HEK293T (cell line): ENCODE measurements around the gene CCR5AS.

ENCODE experiments used
- CTCF ChIA-PET: fragments of 350-600 bp; formaldehyde crosslinking; extraction: SDS; loops from one replicate; lab custom pipeline; 2021; ENCODE audit warnings: antibody characterized with exemption, inconsistent platforms; lab: Yijun Ruan, JAX
- POLR2A ChIA-PET: fragments of 350-600 bp; formaldehyde crosslinking; extraction: SDS; loops from one replicate; lab custom pipeline; 2020; ENCODE audit warnings: antibody characterized with exemption, inconsistent platforms; lab: Yijun Ruan, JAX
- DNase-seq: peaks from one replicate; pipeline ENCODE4 v3.0.0; 2012; ENCODE audit warnings: mixed read lengths; ENCODE audit errors: extremely low spot score
- ARNT ChIP-seq: fragments of 450-650 bp; IDR thresholded peaks from 2 replicates; pipeline ENCODE4 v1.6.1; 2017; ENCODE audit warnings: mild to moderate bottlenecking
- BHLHE40 ChIP-seq: fragments of 450-650 bp; IDR thresholded peaks from 2 replicates; pipeline ENCODE4 v1.6.1; 2016; ENCODE audit warnings: mild to moderate bottlenecking, moderate library complexity, borderline replicate concordance
- CTBP1 ChIP-seq: fragments of 450-650 bp; IDR thresholded peaks from 2 replicates; pipeline ENCODE4 v1.6.1; 2016; ENCODE audit warnings: borderline replicate concordance
- ELF4 ChIP-seq: fragments of 450-650 bp; IDR thresholded peaks from 2 replicates; pipeline ENCODE4 v1.6.1; 2017; ENCODE audit warnings: antibody characterized with exemption
- FOXA1 ChIP-seq: fragments of 450-650 bp; IDR thresholded peaks from 2 replicates; pipeline ENCODE4 v1.6.1; 2016; ENCODE audit warnings: mild to moderate bottlenecking
- FOXK2 ChIP-seq: fragments of 450-650 bp; IDR thresholded peaks from 2 replicates; pipeline ENCODE4 v1.6.1; 2016; ENCODE audit warnings: mild to moderate bottlenecking
- FOXM1 ChIP-seq: fragments of 450-650 bp; IDR thresholded peaks from 2 replicates; pipeline ENCODE4 v1.6.1; 2017; ENCODE audit warnings: mild to moderate bottlenecking, borderline replicate concordance
- HDGF ChIP-seq: fragments of 450-650 bp; IDR thresholded peaks from 2 replicates; pipeline ENCODE4 v1.6.1; 2017; ENCODE audit warnings: antibody characterized with exemption, borderline replicate concordance
- L3MBTL2 ChIP-seq: fragments of 450-650 bp; conservative IDR thresholded peaks from 2 replicates; pipeline ENCODE4 v1.6.1; 2016; ENCODE audit warnings: mild to moderate bottlenecking
- LEF1 ChIP-seq: fragments of 450-650 bp; IDR thresholded peaks from 2 replicates; pipeline ENCODE4 v1.6.1; 2017; ENCODE audit warnings: mild to moderate bottlenecking, borderline replicate concordance
- NFRKB ChIP-seq: fragments of 450-650 bp; IDR thresholded peaks from 2 replicates; pipeline ENCODE4 v1.6.1; 2016; ENCODE audit warnings: mild to moderate bottlenecking, moderate library complexity
- PKNOX1 ChIP-seq: fragments of 450-650 bp; IDR thresholded peaks from 2 replicates; pipeline ENCODE4 v1.6.1; 2016
- SP1 ChIP-seq: fragments of 450-650 bp; IDR thresholded peaks from 2 replicates; pipeline ENCODE4 v1.6.1; 2017
- SUZ12 ChIP-seq: fragments of 450-650 bp; IDR thresholded peaks from 2 replicates; pipeline ENCODE4 v1.6.1; 2016; ENCODE audit warnings: mild to moderate bottlenecking
- TARDBP ChIP-seq: fragments of 450-650 bp; IDR thresholded peaks from 2 replicates; pipeline ENCODE4 v1.6.1; 2016
- ZNF384 ChIP-seq: fragments of 450-650 bp; IDR thresholded peaks from 2 replicates; pipeline ENCODE4 v1.6.1; 2016

The CCR5AS gene

GRCh38 chr3:46406788-46407611 is at the start of gene CCR5AS, which contains the start of gene CCRL2:
Gene CCR5AS, minus strand, starts transcription at chr3:46407066.
Gene CCRL2, plus strand, starts transcription at chr3:46407259. Its CDS starts 821 bp downstream, at chr3:46408080.
- POLR2A ChIA-PET = no interaction called here
- TF ChIP-seq NFRKB (no peak), L3MBTL2 (no peak), FOXA1 (no peak), ARNT (no peak), ELF4 (no peak), FOXK2 (no peak), ZNF384 (no peak), PKNOX1 (no peak), SUZ12 (no peak), FOXM1 (no peak), BHLHE40 (no peak)
- DNase-seq = no peak
- CTCF ChIA-PET = no interaction called here

DNA sequence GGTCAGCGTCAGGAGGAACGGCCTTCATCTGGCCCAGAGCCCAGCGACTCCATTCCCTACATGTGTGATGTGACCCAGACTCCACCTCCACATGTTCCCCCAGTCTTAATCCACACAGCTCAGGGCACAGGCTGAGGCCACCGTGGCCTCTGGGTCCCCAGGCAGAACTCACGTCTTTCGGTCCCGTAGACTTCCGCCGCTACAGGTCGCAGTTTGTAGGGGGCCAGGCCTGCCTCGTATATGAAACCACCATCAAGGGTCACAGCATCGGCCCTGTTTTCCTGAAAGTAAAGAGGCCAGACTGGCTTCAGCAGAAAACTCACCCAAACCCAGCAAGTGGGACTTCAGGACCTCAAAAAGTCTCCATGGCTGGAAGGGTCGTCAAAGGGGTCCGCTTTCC is 49.3 kb upstream of the CCR5AS start:
- ChIA-PET POLR2A (no interaction called here), CTCF (no interaction called here)
- no peak for DNase-seq
- TF ChIP-seq NFRKB (no peak), FOXA1 (no peak), BHLHE40 (no peak), SP1 (no peak), CTBP1 (no peak), ARNT (no peak), HDGF (no peak), LEF1 (no peak), ZNF384 (no peak), ELF4 (no peak), SUZ12 (no peak), PKNOX1 (no peak), L3MBTL2 (no peak), FOXK2 (no peak)

GRCh38 chr3:46455231-46456115 is 48.6 kb upstream of the CCR5AS start:
- DNase-seq = no peak
- no peak for TF ChIP-seq FOXM1
- no peak for TF ChIP-seq SUZ12
- no peak for TF ChIP-seq HDGF
- TF ChIP-seq SP1 = no peak
- no peak for TF ChIP-seq CTBP1
- POLR2A ChIA-PET = no interaction called here
- CTCF ChIA-PET = no interaction called here

- no peak for DNase-seq
- ChIA-PET CTCF (interaction anchor here (1.2 kb wide), 1 partner anchor 8 kb away, joined by 6 read pairs; no protein-coding TSS in a partner anchor), POLR2A (no interaction called here)
- TF ChIP-seq SP1 (no peak), HDGF (no peak), L3MBTL2 (no peak), FOXM1 (no peak), ZNF384 (no peak), CTBP1 (no peak), TARDBP (no peak), SUZ12 (no peak), NFRKB (no peak), BHLHE40 (no peak), PKNOX1 (no peak), FOXK2 (no peak)
Measured at GRCh38 chr3:46454606-46455005, 47.7 kb upstream of the CCR5AS start.

DNA sequence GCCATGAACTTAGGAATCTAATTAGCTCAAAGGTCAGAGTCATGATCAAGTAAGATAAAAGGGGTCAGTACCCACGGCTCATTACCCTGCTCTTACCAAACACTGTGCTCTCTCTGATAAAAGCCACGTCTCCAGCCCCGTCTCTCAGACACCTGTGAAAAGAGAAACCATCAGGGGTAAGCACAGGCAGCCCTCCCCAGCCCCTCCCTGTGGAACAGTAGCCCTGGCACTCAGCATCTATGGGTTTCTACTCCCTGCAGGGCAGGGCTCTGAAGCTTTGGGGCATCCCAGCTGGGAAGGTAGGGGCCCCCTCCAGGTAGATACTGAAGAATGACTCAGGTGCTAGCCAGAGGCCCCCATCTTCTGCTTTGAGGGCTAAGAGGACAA is 47.3 kb upstream of the CCR5AS start:
- ChIA-PET CTCF (interaction anchor here (1.2 kb wide), 1 partner anchor 8 kb away, joined by 6 read pairs; no protein-coding TSS in a partner anchor), POLR2A (no interaction called here)
- TF ChIP-seq TARDBP = no peak
- TF ChIP-seq CTBP1 = no peak
- TF ChIP-seq PKNOX1 = no peak
- no peak for TF ChIP-seq ZNF384
- no peak for TF ChIP-seq L3MBTL2
- no peak for TF ChIP-seq NFRKB
- no peak for TF ChIP-seq HDGF
- DNase-seq = no peak
